H1 (cell line): Measurements from ENCODE around the gene CAPN1. TPM values are rescaled to one million over a fixed set of nuclear protein-coding genes. Genes with fewer than 3 reads are reported as not detected.

ENCODE experiments used
- CTCF ChIA-PET: fragments of 300-600 bp; sonication (Branson Sonifier 250); formaldehyde crosslinking; loops from one replicate; lab custom pipeline; 2021; ENCODE audit not compliant: partially characterized antibody; lab: Charles Lee
- POLR2A ChIA-PET: fragments of 300-600 bp; sonication (Branson Sonifier 250); formaldehyde crosslinking; loops from one replicate; lab custom pipeline; 2021; ENCODE audit warnings: inconsistent platforms; ENCODE audit not compliant: partially characterized antibody; lab: Charles Lee
- DNase-seq, 2 experiments: peaks; one replicate each; pipeline versions ENCODE4 v3.0.0 to v3.0.0-alpha.2; 2010 to 2022; ENCODE audit warnings: low spot score in 2 of 2, low read depth in 1 of 2, mixed read lengths in 1 of 2
- FAIRE-seq: peaks from 2 replicates; lab custom pipeline; 2011; peaks lifted over from hg19 to GRCh38; lab: Jason Lieb, UNC
- H2AFZ ChIP-seq: 2 replicates; pipeline ENCODE4 v1.8.1; 2012; ENCODE audit warnings: low read length, inconsistent platforms
- H2AK5ac ChIP-seq: 2 replicates; pipeline ENCODE4 v1.6.1; 2013; ENCODE audit warnings: low read depth, low read length
- H2BK120ac ChIP-seq: replicated peaks from 2 replicates; pipeline ENCODE3; 2013; ENCODE audit warnings: low read depth, low read length, inconsistent platforms
- H2BK12ac ChIP-seq: 2 replicates; pipeline ENCODE4 v1.6.1; 2013; ENCODE audit warnings: low read depth, low read length
- H2BK15ac ChIP-seq: 2 replicates; pipeline ENCODE4 v1.6.1; 2013; ENCODE audit warnings: low read length
- H2BK20ac ChIP-seq: 2 replicates; pipeline ENCODE4 v1.6.1; 2013; ENCODE audit warnings: low read length
- H2BK5ac ChIP-seq: 2 replicates; pipeline ENCODE4 v1.6.1; 2013; ENCODE audit warnings: low read depth, low read length
- H3K14ac ChIP-seq: 2 replicates; pipeline ENCODE4 v1.6.1; 2013; ENCODE audit warnings: inconsistent platforms; ENCODE audit not compliant: insufficient read length
- H3K18ac ChIP-seq: 2 replicates; pipeline ENCODE4 v1.6.1; 2013; ENCODE audit warnings: low read length; ENCODE audit errors: extremely low read depth
- H3K23ac ChIP-seq: 2 replicates; pipeline ENCODE4 v1.6.1; 2013; ENCODE audit warnings: inconsistent platforms; ENCODE audit not compliant: insufficient read length
- H3K23me2 ChIP-seq: 2 replicates; pipeline ENCODE4 v1.6.1; 2013; ENCODE audit warnings: low read depth, low read length
- H3K27ac ChIP-seq: 2 replicates; pipeline ENCODE4 v1.6.1; 2011; ENCODE audit warnings: low read depth, low read length, inconsistent platforms
- H3K27me3 ChIP-seq, 4 experiments: replicated peaks in 1 of 4; 1 replicate in 1 of 4; 2 replicates in 3 of 4; pipeline versions ENCODE4 v1.6.1 to v1.8.1; 2011 to 2013; ENCODE audit warnings: low read length in 3 of 4, mild to moderate bottlenecking in 3 of 4, inconsistent platforms in 2 of 4, mixed read lengths in 2 of 4, moderate library complexity in 1 of 4; ENCODE audit not compliant: control insufficient read depth in 3 of 4, insufficient read depth in 3 of 4; ENCODE audit errors: extremely low read depth in 1 of 4
- H3K36me3 ChIP-seq, 4 experiments: 2 replicates each; pipeline versions ENCODE4 v1.6.1 to v1.8.1; 2011 to 2013; ENCODE audit warnings: mild to moderate bottlenecking in 4 of 4, low read length in 3 of 4, moderate library complexity in 2 of 4, control low read depth in 1 of 4, inconsistent platforms in 1 of 4; ENCODE audit not compliant: insufficient read depth in 4 of 4, control insufficient read depth in 2 of 4
- H3K4ac ChIP-seq: replicated peaks from 2 replicates; pipeline ENCODE3; 2013; ENCODE audit warnings: low read length, low read depth, mixed read lengths, inconsistent platforms; ENCODE audit not compliant: insufficient read length
- H3K4me1 ChIP-seq, 4 experiments: replicated peaks in 1 of 4; 1 replicate in 1 of 4; 2 replicates in 3 of 4; pipeline versions ENCODE4 v1.6.1 to v1.8.1; 2011 to 2013; ENCODE audit warnings: low read length in 3 of 4, inconsistent platforms in 2 of 4, mixed read lengths in 1 of 4; ENCODE audit not compliant: insufficient read depth in 4 of 4, control insufficient read depth in 3 of 4
- H3K4me2 ChIP-seq, 2 experiments: 2 replicates each; pipeline versions ENCODE4 v1.6.1 to v1.8.1; 2011 to 2013; ENCODE audit warnings: low read depth in 2 of 2, low read length in 2 of 2, control low read depth in 1 of 2, inconsistent platforms in 1 of 2, mild to moderate bottlenecking in 1 of 2; ENCODE audit not compliant: insufficient read depth in 1 of 2
- H3K4me3 ChIP-seq, 4 experiments: fragments of 200-600, 300-600 bp in 1 of 4; sonication (generic), shearing (Covaris generic), sonication (Bioruptor Twin) in 1 of 4; 2 replicates each; pipeline versions ENCODE4 v1.5.1 to v1.8.1; 2011 to 2016; ENCODE audit warnings: low read length in 4 of 4, low read depth in 3 of 4, control low read depth in 2 of 4, inconsistent platforms in 2 of 4, mild to moderate bottlenecking in 2 of 4, mixed read lengths in 1 of 4, moderate library complexity in 1 of 4; ENCODE audit not compliant: insufficient read depth in 2 of 4; ENCODE audit errors: extremely low read depth in 1 of 4
- H3K56ac ChIP-seq: replicated peaks from 2 replicates; pipeline ENCODE3; 2013; ENCODE audit warnings: low read depth, mild to moderate bottlenecking, mixed read lengths, low read length, inconsistent platforms; ENCODE audit not compliant: insufficient read length
- H3K79me1 ChIP-seq: 2 replicates; pipeline ENCODE4 v1.6.1; 2013; ENCODE audit warnings: low read depth, low read length, control low read depth
- H3K79me2 ChIP-seq, 2 experiments: 2 replicates each; pipeline versions ENCODE4 v1.6.1 to v1.8.1; 2012 to 2013; ENCODE audit warnings: low read length in 2 of 2, mild to moderate bottlenecking in 2 of 2, inconsistent platforms in 1 of 2; ENCODE audit not compliant: insufficient read depth in 2 of 2, control insufficient read depth in 1 of 2
- H3K9ac ChIP-seq, 4 experiments: replicated peaks in 1 of 4; 1 replicate in 1 of 4; 2 replicates in 3 of 4; pipeline versions ENCODE4 v1.6.1 to v1.8.1; 2011 to 2013; ENCODE audit warnings: low read depth in 3 of 4, low read length in 3 of 4, control low read depth in 2 of 4, mild to moderate bottlenecking in 2 of 4, moderate library complexity in 2 of 4, inconsistent platforms in 1 of 4; ENCODE audit errors: extremely low read depth in 1 of 4
- H3K9me3 ChIP-seq, 2 experiments: 2 replicates each; pipeline versions ENCODE4 v1.6.1 to v1.8.1; 2012 to 2013; ENCODE audit warnings: mild to moderate bottlenecking in 2 of 2, moderate library complexity in 2 of 2, control low read depth in 1 of 2, inconsistent platforms in 1 of 2, low read depth in 1 of 2, low read length in 1 of 2, mixed read lengths in 1 of 2; ENCODE audit not compliant: insufficient read depth in 2 of 2
- H4K20me1 ChIP-seq, 2 experiments: replicated peaks in 1 of 2; 2 replicates each; pipeline versions ENCODE3 to v1.8.1; 2011 to 2013; ENCODE audit warnings: inconsistent platforms in 2 of 2, low read length in 2 of 2, mild to moderate bottlenecking in 1 of 2; ENCODE audit not compliant: insufficient read depth in 2 of 2, control insufficient read depth in 1 of 2
- H4K5ac ChIP-seq: 2 replicates; pipeline ENCODE4 v1.6.1; 2013; ENCODE audit warnings: low read length, low read depth, mixed read lengths, inconsistent platforms; ENCODE audit not compliant: insufficient read length
- H4K8ac ChIP-seq: 2 replicates; pipeline ENCODE4 v1.8.0; 2013; ENCODE audit warnings: mild to moderate bottlenecking, moderate library complexity, low read length, inconsistent platforms; ENCODE audit not compliant: insufficient read depth; ENCODE audit errors: extremely low read depth
- H4K91ac ChIP-seq: replicated peaks from 2 replicates; pipeline ENCODE3; 2013; ENCODE audit warnings: low read length, mixed read lengths, inconsistent platforms; ENCODE audit not compliant: insufficient read length
- BCL11A ChIP-seq, 2 experiments: IDR thresholded peaks; one replicate each; pipeline ENCODE4 v1.6.1; 2011; ENCODE audit warnings: low read depth in 2 of 2, low read length in 2 of 2, mild to moderate bottlenecking in 2 of 2
- EGR1 ChIP-seq: IDR thresholded peaks from 2 replicates; pipeline ENCODE4 v1.6.1; 2011; ENCODE audit warnings: low read depth, low read length, borderline replicate concordance
- EP300 ChIP-seq, 2 experiments: IDR thresholded peaks; 1 replicate in 1 of 2; 2 replicates in 1 of 2; pipeline ENCODE4 v1.6.1; 2011 to 2012; ENCODE audit warnings: low read depth in 2 of 2, low read length in 2 of 2, mild to moderate bottlenecking in 2 of 2, borderline replicate concordance in 1 of 2, inconsistent platforms in 1 of 2, moderate library complexity in 1 of 2
- GTF2F1 ChIP-seq: IDR thresholded peaks from 2 replicates; pipeline ENCODE4 v1.6.1; 2012; ENCODE audit warnings: low read depth, low read length, improper control_type of control experiment, borderline replicate concordance
- MAFK ChIP-seq: IDR thresholded peaks from 2 replicates; pipeline ENCODE4 v1.6.1; 2012; ENCODE audit warnings: low read depth, mild to moderate bottlenecking, improper control_type of control experiment, low read length
- RBBP5 ChIP-seq: IDR thresholded peaks from 2 replicates; pipeline ENCODE4 v1.7.1; 2012; ENCODE audit warnings: low read depth, mild to moderate bottlenecking, inconsistent platforms, low read length, moderate library complexity, borderline replicate concordance
- RNF2 ChIP-seq: fragments of 200-900, 300-1000 bp; sonication (generic); IDR thresholded peaks from 2 replicates; pipeline ENCODE4 v1.7.1; 2016; ENCODE audit warnings: borderline replicate concordance, low read depth, mild to moderate bottlenecking, antibody characterized with exemption, low read length; ENCODE audit not compliant: poor library complexity, severe bottlenecking; ENCODE audit errors: missing control alignments
- SAP30 ChIP-seq: fragments of 300-600 bp; sonication (generic); IDR thresholded peaks from 2 replicates; pipeline ENCODE4 v1.7.1; 2012; ENCODE audit warnings: low read length, moderate library complexity, mild to moderate bottlenecking, inconsistent platforms; ENCODE audit not compliant: insufficient read depth, insufficient replicate concordance
- SIN3A ChIP-seq, 2 experiments: IDR thresholded peaks in 1 of 2; conservative IDR thresholded peaks in 1 of 2; 2 replicates each; pipeline ENCODE4 v1.6.1; 2011 to 2012; ENCODE audit warnings: low read length in 2 of 2, improper control_type of control experiment in 1 of 2, low read depth in 1 of 2, mild to moderate bottlenecking in 1 of 2
- SP2 ChIP-seq: IDR thresholded peaks from 2 replicates; pipeline ENCODE4 v1.6.1; 2012; ENCODE audit warnings: mild to moderate bottlenecking, low read length, inconsistent platforms
- WGBS, 2 experiments: shearing (Covaris generic) in 1 of 2; methylation state at CpG; one replicate each; pipeline versions ENCODE4 v1.1.6 to v1.1.7; 2013 to 2015; ENCODE audit warnings: low lambda C conversion rate in 2 of 2, mixed read lengths in 2 of 2, inconsistent platforms in 1 of 2, low coverage in 1 of 2, missing lambda C conversion rate in 1 of 2; ENCODE audit not compliant: insufficient replicate concordance in 2 of 2, insufficient coverage in 1 of 2, insufficient read length in 1 of 2; ENCODE audit errors: extremely low coverage in 1 of 2, missing lambda C conversion rate in 1 of 2; 5-methylcytosine and 5-hydroxymethylcytosine counted together
- polyA plus RNA-seq, 7 experiments: library from polyadenylated mRNA; depleted of rRNA in 3 of 7; stranded (reverse) in 5 of 7; unstranded in 2 of 7; fragments of >200 nt in 5 of 7; fragments of 200-250 nt in 2 of 7; gene quantifications; 1 replicate in 5 of 7; 2 replicates in 1 of 7; 4 replicates in 1 of 7; pipeline versions ENCODE4 v1.2.1 to v1.2.3, GENCODE V29; 2011 to 2013; ENCODE audit warnings: missing spikeins in 2 of 7, mixed read lengths in 2 of 7
- total RNA-seq: library from RNA; stranded (reverse); fragmentation: NEBNext Ultra II Directional; extraction: Animal tissue kit (Norgen Biotek cat#: 25700); gene quantifications from 2 replicates; pipeline ENCODE4 v1.2.1, GENCODE V29; 2021

Gene CAPN1
- total and polyA plus RNA-seq, 2 of the 8 experiments (the other 6 are each of a cell fraction or from before 2014, with no cell fraction given), result 194 to 233 TPM

GRCh38 chr11:65214212-65214845 lies 32.6 kb downstream of the CAPN1 start:
- POLR2A ChIA-PET, result interaction anchor here (0.5 to 13.9 kb wide), 21 partner anchors 10 to 285 kb away, joined by 3 to 324 read pairs (median 9); partner anchors contain the start of genes CAPN1, CDC42EP2, MALAT1 and POLA2
- peak overlapping the region; percentile 89; the same call in 1 of the 2 replicates for H4K8ac ChIP-seq
- peak overlapping the region; percentile 57 for H4K5ac ChIP-seq
- H3K4me1 ChIP-seq, result peaks cover 5 to 36% (median 29%) of the 10 kb centered on the region in 4 experiments
- peaks cover 0 to 15% of the 10 kb centered on the region in 2 experiments; a peak in 1 of 4 replicates for H3K79me2 ChIP-seq
- H2BK15ac ChIP-seq, result no peak overlapping the region
- peak overlapping the region; percentile 81; the same call in 1 of the 2 replicates for H3K27ac ChIP-seq
- no peaks in the 10 kb centered on the region for H3K9me3 ChIP-seq
- H3K56ac ChIP-seq, result peak overlapping the region; percentile 81
- H3K18ac ChIP-seq, result peak overlapping the region; percentile 83
- DNase-seq, result no peak
- peak overlapping the region; percentile 67 for H2BK120ac ChIP-seq
- no peak for FAIRE-seq
- peak overlapping the region; percentile 90 for H2BK20ac ChIP-seq
- H3K36me3 ChIP-seq, result peaks cover 12 to 26% (median 20%) of the 10 kb centered on the region in 4 experiments; a peak in 7 of 8 replicates
- H2AFZ ChIP-seq, result no peak overlapping the region
- no peak overlapping the region for H3K23ac ChIP-seq
- CTCF ChIA-PET, result interaction anchor here (0.9 to 11.9 kb wide), 9 partner anchors 9 to 218 kb away, joined by 3 to 184 read pairs (median 6); partner anchors contain the start of gene CAPN1
- no peak overlapping the region for H3K14ac ChIP-seq
- no peaks in the 10 kb centered on the region for H3K27me3 ChIP-seq
- peak overlapping the region; percentile 98; the same call in 1 of the 2 replicates for H2AK5ac ChIP-seq
- WGBS, 2 experiments, result 84% methylated on average over 16 of the region's 16 CpGs; no CpG with 5 or more reads in 1 of the 2 experiments
- peak overlapping the region; percentile 98 for H4K91ac ChIP-seq
- peak overlapping the region; percentile 99; the same call in 1 of the 2 replicates for H2BK5ac ChIP-seq
- peak overlapping the region; percentile 60 to 76 for H3K4me2 ChIP-seq
- peak overlapping the region; percentile 98 for H2BK12ac ChIP-seq
- H4K20me1 ChIP-seq, result peaks cover 0 to 3% of the 10 kb centered on the region in 2 experiments
- H3K4ac ChIP-seq, result peak overlapping the region; percentile 99
- peaks cover 11% of the 10 kb centered on the region; the same call in 1 of the 2 replicates for H3K23me2 ChIP-seq
- TF ChIP-seq EP300 (IDR thresholded peaks at IDR 0.05; ENCODE audit: borderline replicate concordance in 1 of 2, low read depth in 2 of 2, low read length in 2 of 2) (no peak), SIN3A (conservative IDR thresholded peaks at IDR 0.05 in 1 of 2, IDR thresholded peaks at IDR 0.05 in 1 of 2; ENCODE audit: low read depth in 1 of 2, low read length in 2 of 2) (no peak), EGR1 (no peak), GTF2F1 (no peak), MAFK (no peak), RBBP5 (no peak), RNF2 (no peak), SP2 (no peak), BCL11A (IDR thresholded peaks at IDR 0.05; ENCODE audit: low read depth in 2 of 2, low read length in 2 of 2) (no peak), SAP30 (no peak)
- peak overlapping the region in 3 of 4 experiments; percentile 18 to 52 (median 32); a peak in 6 of 8 replicates for H3K4me3 ChIP-seq
- peaks cover 4% of the 10 kb centered on the region; the same call in 1 of the 2 replicates for H3K79me1 ChIP-seq
- H3K9ac ChIP-seq, result peak overlapping the region in 2 of 4 experiments; percentile 54; a peak in 5 of 7 replicates
